ENCODE data around the gene IGF2.

Gene IGF2

DNA sequence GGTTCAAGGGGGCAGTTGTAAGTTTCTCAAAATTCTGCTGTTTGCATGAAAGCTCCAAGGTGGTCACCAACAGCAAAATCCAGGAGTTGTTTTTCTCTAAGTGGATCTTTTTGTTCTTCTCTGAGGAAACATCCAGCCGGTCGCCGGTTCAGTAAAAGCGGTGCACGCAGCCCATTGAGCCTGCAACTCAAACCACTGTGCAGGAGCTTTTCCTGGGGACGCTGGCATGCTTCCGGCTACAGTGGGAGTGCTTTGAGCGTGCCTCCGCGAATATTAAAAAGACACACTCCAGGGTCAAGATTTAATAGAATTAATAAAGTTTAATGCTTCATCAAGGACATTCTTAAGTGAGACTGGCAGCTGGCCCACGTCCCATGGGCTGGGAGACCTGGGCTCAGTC lies 25.4 kb downstream of the IGF2 start:
- Histone ChIP-seq H3K4me2 (no peak overlapping the region), H3K27ac (no peak overlapping the region), H4K20me1 (ENCODE audit: insufficient read depth) (no peaks in the 10 kb centered on the region), H3K4me1 (ENCODE audit: low read depth, poor library complexity, severe bottlenecking) (no peaks in the 10 kb centered on the region), H2AFZ (ENCODE audit: low read depth) (no peak overlapping the region), H3K36me3 (ENCODE audit: insufficient read depth) (no peaks in the 10 kb centered on the region), H3K27me3 (ENCODE audit: insufficient read depth, low read depth) (peaks cover 76% of the 10 kb centered on the region), H3K79me2 (ENCODE audit: insufficient read depth, low read depth) (no peaks in the 10 kb centered on the region), H3K4me3 (IDR thresholded peaks at IDR 0.05; ENCODE audit: insufficient read depth, low read depth, low read length) (no peak overlapping the region), H3K9ac (no peak overlapping the region)
- TF ChIP-seq CTCF (conservative IDR thresholded peaks at IDR 0.05; ENCODE audit: low read depth, low read length) = no peak

GRCh38 chr11:2110521-2110920 lies 28.7 kb downstream of the IGF2 start:
- Histone ChIP-seq H3K79me2 (ENCODE audit: insufficient read depth, low read depth) (no peaks in the 10 kb centered on the region), H3K27ac (no peak overlapping the region), H4K20me1 (ENCODE audit: insufficient read depth) (no peaks in the 10 kb centered on the region), H3K9ac (no peak overlapping the region), H3K4me2 (no peak overlapping the region), H3K27me3 (ENCODE audit: insufficient read depth, low read depth) (peaks cover 50% of the 10 kb centered on the region), H3K36me3 (ENCODE audit: insufficient read depth) (no peaks in the 10 kb centered on the region), H3K4me1 (ENCODE audit: low read depth, poor library complexity, severe bottlenecking) (no peaks in the 10 kb centered on the region), H2AFZ (ENCODE audit: low read depth) (no peak overlapping the region), H3K4me3 (IDR thresholded peaks at IDR 0.05; ENCODE audit: insufficient read depth, low read depth, low read length) (no peak overlapping the region)
- no peak for TF ChIP-seq CTCF (conservative IDR thresholded peaks at IDR 0.05; ENCODE audit: low read depth, low read length)

- Histone ChIP-seq H3K4me2 (no peak overlapping the region), H3K4me3 (IDR thresholded peaks at IDR 0.05; ENCODE audit: insufficient read depth, low read depth, low read length) (no peak overlapping the region), H3K9ac (no peak overlapping the region), H3K27me3 (ENCODE audit: insufficient read depth, low read depth) (peaks cover 53% of the 10 kb centered on the region; the same call in 1 of the 2 replicates), H4K20me1 (ENCODE audit: insufficient read depth) (no peaks in the 10 kb centered on the region), H3K4me1 (ENCODE audit: low read depth, poor library complexity, severe bottlenecking) (no peaks in the 10 kb centered on the region), H3K36me3 (ENCODE audit: insufficient read depth) (no peaks in the 10 kb centered on the region), H2AFZ (ENCODE audit: low read depth) (no peak overlapping the region), H3K27ac (no peak overlapping the region), H3K79me2 (ENCODE audit: insufficient read depth, low read depth) (no peaks in the 10 kb centered on the region)
- TF ChIP-seq CTCF (conservative IDR thresholded peaks at IDR 0.05; ENCODE audit: low read depth, low read length) = no peak
These were observed 29.6 kb downstream of the IGF2 start for GRCh38 chr11:2109541-2110019.

DNA sequence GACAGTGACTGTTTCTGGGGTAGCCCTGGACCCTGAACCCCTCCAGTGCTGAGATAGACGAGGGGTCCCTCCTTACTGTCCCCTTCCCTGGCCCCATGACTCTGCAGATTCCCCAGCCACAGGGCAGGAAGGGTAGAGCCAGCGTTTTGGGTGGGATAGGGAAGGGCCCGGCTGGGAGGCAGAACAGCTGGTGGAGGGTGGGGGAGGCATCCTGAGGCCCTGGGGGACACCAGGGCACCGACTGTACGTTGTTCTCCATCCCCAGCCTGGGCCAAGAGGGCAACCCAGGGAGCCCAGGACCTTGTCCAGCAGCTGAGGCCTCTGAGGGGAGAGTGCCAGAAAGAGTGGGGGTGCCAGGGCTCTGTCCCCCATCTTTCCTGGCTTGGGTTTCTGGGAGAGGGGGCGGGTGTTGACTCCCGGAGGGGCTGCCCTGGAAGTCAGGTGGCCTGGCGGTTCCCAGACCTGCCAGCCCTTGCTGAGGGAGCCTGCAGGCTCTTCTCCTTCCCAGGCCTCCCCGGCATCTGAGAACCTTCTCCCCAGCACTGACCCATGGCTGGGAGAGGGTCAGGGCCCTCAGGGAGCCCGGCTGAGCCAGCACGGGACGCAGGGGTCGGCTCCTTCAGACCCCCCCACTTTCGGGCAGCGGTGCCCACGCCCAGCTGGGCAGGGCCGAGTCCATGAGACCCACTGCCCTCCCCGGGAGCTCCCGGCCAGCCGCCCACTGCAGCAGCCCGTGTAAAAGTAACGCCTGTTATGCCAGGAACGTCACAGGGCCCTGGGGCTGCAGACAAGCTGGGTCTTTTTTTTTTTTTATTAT lies 30.3 kb downstream of the IGF2 start:
- Histone ChIP-seq H3K27ac (no peak overlapping the region), H3K36me3 (ENCODE audit: insufficient read depth) (no peaks in the 10 kb centered on the region), H3K4me1 (ENCODE audit: low read depth, poor library complexity, severe bottlenecking) (no peaks in the 10 kb centered on the region), H3K79me2 (ENCODE audit: insufficient read depth, low read depth) (no peaks in the 10 kb centered on the region), H3K27me3 (ENCODE audit: insufficient read depth, low read depth) (peaks cover 50% of the 10 kb centered on the region; the same call in 1 of the 2 replicates), H3K4me3 (IDR thresholded peaks at IDR 0.05; ENCODE audit: insufficient read depth, low read depth, low read length) (no peak overlapping the region), H4K20me1 (ENCODE audit: insufficient read depth) (no peaks in the 10 kb centered on the region), H2AFZ (ENCODE audit: low read depth) (no peak overlapping the region), H3K9ac (no peak overlapping the region), H3K4me2 (no peak overlapping the region)
- TF ChIP-seq CTCF (conservative IDR thresholded peaks at IDR 0.05; ENCODE audit: low read depth, low read length) = no peak
